Naive B cell (primary cell): ENCODE measurements around the gene TRIM22. TPM values are rescaled to one million over a fixed set of nuclear protein-coding genes. Genes with fewer than 3 reads are reported as not detected.
A peak's percentile ranks its signal among the peaks of the same experiment; 100 is the strongest.
"Not testable (repeated sequence)": the region's sequence is repeated elsewhere in the genome, so short reads cannot be mapped to it uniquely, and the experiment has no call there.

Source experiments
- ATAC-seq, 2 donors: fragments of 150-1000 bp; cut with Tn5 transposase; 2 replicates each; pipeline ENCODE4 v1.10.0; 2021; ENCODE audit warnings: low read depth in 2 of 2, mild to moderate bottlenecking in 2 of 2, moderate library complexity in 2 of 2
- DNase-seq: peaks from one replicate; pipeline ENCODE4 v3.0.0; 2022
- H3K27ac Mint-ChIP-seq, 6 donors: one replicate each; pipeline ENCODE4 v1.8.0; 2020 to 2022; ENCODE audit warnings: mild to moderate bottlenecking in 6 of 6, mixed read lengths in 6 of 6, moderate library complexity in 5 of 6, inconsistent platforms in 2 of 6
- H3K27me3 Mint-ChIP-seq, 3 donors: one replicate each; pipeline ENCODE4 v1.8.0; 2021 to 2022; ENCODE audit warnings: mixed read lengths in 3 of 3, mild to moderate bottlenecking in 1 of 3
- H3K36me3 Mint-ChIP-seq, 2 donors: one replicate each; pipeline ENCODE4 v1.8.0; 2020 to 2022; ENCODE audit warnings: mixed read lengths in 2 of 2, inconsistent platforms in 1 of 2, mild to moderate bottlenecking in 1 of 2
- H3K4me1 Mint-ChIP-seq, 3 donors: one replicate each; pipeline ENCODE4 v1.8.0; 2020 to 2022; ENCODE audit warnings: mixed read lengths in 3 of 3, inconsistent platforms in 1 of 3, mild to moderate bottlenecking in 1 of 3, moderate library complexity in 1 of 3
- H3K4me3 Mint-ChIP-seq, 8 donors: one replicate each; pipeline ENCODE4 v1.8.0; 2020 to 2022; ENCODE audit warnings: mild to moderate bottlenecking in 8 of 8, mixed read lengths in 8 of 8, moderate library complexity in 8 of 8, inconsistent platforms in 2 of 8
- H3K9me3 Mint-ChIP-seq, 7 donors: one replicate each; pipeline ENCODE4 v1.8.0; 2020 to 2022; ENCODE audit warnings: mixed read lengths in 7 of 7, mild to moderate bottlenecking in 5 of 7, inconsistent platforms in 2 of 7, moderate library complexity in 1 of 7
- polyA plus RNA-seq, 6 donors: library from polyadenylated mRNA; unstranded; fragments of 300-500 nt; fragmentation: Illumina TruSeq; gene quantifications; one replicate each; pipeline ENCODE4 v1.2.3, GENCODE V29; 2021; ENCODE audit warnings: low read depth in 6 of 6

The TRIM22 gene, protein sequence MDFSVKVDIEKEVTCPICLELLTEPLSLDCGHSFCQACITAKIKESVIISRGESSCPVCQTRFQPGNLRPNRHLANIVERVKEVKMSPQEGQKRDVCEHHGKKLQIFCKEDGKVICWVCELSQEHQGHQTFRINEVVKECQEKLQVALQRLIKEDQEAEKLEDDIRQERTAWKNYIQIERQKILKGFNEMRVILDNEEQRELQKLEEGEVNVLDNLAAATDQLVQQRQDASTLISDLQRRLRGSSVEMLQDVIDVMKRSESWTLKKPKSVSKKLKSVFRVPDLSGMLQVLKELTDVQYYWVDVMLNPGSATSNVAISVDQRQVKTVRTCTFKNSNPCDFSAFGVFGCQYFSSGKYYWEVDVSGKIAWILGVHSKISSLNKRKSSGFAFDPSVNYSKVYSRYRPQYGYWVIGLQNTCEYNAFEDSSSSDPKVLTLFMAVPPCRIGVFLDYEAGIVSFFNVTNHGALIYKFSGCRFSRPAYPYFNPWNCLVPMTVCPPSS
- polyA plus RNA-seq: 100 to 1,000 TPM; 178 to 300 (median 241) TPM

DNA sequence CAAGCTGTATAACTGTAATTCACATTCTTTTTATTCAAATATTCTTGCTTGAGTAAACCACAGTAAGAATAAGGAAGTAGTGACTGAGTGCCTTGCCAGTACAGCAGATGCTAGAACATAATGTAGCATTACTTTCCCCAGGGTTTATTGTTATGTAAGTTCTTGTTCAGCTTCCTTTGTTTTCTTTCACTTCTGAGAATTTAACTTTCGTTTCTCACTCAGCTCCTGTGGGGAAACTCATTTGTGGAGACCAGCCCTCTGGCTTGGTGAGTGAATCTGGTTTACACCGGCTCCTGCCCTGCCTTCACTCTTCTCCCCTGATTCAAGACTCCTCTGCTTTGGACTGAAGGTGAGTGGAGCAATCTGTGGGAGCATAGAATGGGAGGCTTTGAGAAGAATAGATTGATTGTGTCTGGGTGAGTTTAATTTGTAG lies at the start of gene TRIM22:
Gene TRIM22 (plus strand): TSS at position 240 of the 433 bp plus-strand sequence. CDS start 6,443 bp downstream, outside the sequence.
- H3K27ac Mint-ChIP-seq: peak within 1 kb of the TSS; percentile 95 to 99 (median 96)
- H3K4me3 Mint-ChIP-seq: peak within 1 kb of the TSS; percentile 90 to 100 (median 96)
- H3K36me3 Mint-ChIP-seq: peaks cover 13 to 22% of the 10 kb centered on the region in 2 donors
- H3K4me1 Mint-ChIP-seq: peaks cover 44 to 66% (median 57%) of the 10 kb centered on the region in 3 donors
- H3K27me3 Mint-ChIP-seq: no peaks in the 10 kb centered on the region
- peak; percentile 82 to 86 for ATAC-seq
- H3K9me3 Mint-ChIP-seq: no peaks in the 10 kb centered on the region
- DNase-seq: peak; percentile 83

DNA sequence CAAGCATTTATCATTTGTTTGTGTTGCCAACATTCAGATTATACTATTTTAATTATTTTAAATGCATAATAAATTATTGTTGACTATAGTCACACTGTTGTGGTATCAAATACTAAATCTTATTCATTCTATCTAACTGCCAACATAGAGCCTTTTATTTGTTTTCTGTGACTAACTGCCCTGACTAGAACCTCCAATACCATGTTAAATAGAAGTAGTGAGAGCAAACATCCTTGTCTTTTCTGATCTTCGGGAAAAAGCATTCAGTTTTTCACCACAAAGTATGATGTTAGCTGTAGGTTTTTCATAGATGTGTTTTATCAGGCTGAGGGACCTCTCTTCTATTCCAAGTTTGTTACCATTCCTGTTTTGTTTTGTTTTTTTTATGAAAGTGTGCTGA lies 49.6 kb upstream of the TRIM22 start:
- H3K36me3 Mint-ChIP-seq: peaks cover 42 to 52% of the 10 kb centered on the region in 2 donors

DNA sequence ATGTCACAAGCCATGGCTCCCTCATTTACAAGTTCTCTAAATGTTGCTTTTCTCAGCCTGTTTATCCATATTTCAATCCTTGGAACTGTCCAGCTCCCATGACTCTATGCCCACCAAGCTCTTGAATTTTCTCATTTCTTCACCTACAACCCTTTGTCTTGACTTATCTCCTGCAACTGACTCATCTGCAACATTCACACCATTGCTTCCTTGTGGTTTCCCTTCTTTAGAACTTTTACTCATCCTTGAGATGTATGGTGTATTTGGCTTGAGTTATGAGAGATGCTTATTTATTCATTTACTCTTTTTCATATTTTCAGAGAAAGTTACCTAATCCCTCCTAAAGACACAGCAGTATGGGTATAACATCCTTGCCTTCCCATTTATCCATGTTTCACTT lies 46.0 kb upstream of the TRIM22 start:
- Mint-ChIP-seq H3K27me3 (no peaks in the 10 kb centered on the region), H3K4me3 (no peak overlapping the region), H3K36me3 (peaks cover 32 to 34% of the 10 kb centered on the region in 2 donors), H3K27ac (peak overlapping the region in 1 of 6 donors; percentile 13), H3K4me1 (peaks cover 0 to 4% (median 0%) of the 10 kb centered on the region in 3 donors), H3K9me3 (no peaks in the 10 kb centered on the region)
- ATAC-seq (no peak), DNase-seq (no peak)

More for the DNA sequence above, 49.6 kb upstream of the TRIM22 start:
- ATAC-seq (no peak), DNase-seq (no peak)
- no peak overlapping the region for H3K4me3 Mint-ChIP-seq
- H3K9me3 Mint-ChIP-seq: no peaks in the 10 kb centered on the region
- H3K27ac Mint-ChIP-seq: peak overlapping the region in 1 of 6 donors; percentile 5
- no peaks in the 10 kb centered on the region for H3K27me3 Mint-ChIP-seq
- H3K4me1 Mint-ChIP-seq: peaks cover 0 to 4% (median 0%) of the 10 kb centered on the region in 3 donors

DNA sequence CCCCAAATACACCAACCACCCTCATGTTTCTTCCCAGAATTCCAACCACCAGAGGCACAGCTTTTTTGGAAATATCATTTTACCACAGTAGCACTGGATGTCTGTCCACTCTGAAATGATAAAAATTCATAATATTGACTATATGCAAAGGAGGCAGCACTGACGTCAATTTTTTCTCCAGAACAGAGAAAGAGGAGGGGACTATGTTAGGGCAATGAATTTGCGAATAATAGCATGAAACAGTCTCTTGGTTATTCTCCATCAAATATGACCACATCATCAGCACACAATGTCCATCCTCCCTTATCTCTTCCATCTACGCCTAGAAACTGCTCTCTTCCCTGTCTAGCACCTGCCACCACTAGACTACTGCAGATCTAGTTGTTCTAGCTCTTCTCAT lies 43.5 kb upstream of the TRIM22 start:
- H3K36me3 Mint-ChIP-seq: peaks cover 21 to 26% of the 10 kb centered on the region in 2 donors
- no peak for ATAC-seq
- H3K27ac Mint-ChIP-seq: peak overlapping the region in 2 of 6 donors; percentile 44 to 84
- no peaks in the 10 kb centered on the region for H3K27me3 Mint-ChIP-seq
- H3K9me3 Mint-ChIP-seq: no peaks in the 10 kb centered on the region
- no peak overlapping the region for H3K4me3 Mint-ChIP-seq
- peaks cover 0 to 4% (median 0%) of the 10 kb centered on the region in 3 donors for H3K4me1 Mint-ChIP-seq
- no peak for DNase-seq

DNA sequence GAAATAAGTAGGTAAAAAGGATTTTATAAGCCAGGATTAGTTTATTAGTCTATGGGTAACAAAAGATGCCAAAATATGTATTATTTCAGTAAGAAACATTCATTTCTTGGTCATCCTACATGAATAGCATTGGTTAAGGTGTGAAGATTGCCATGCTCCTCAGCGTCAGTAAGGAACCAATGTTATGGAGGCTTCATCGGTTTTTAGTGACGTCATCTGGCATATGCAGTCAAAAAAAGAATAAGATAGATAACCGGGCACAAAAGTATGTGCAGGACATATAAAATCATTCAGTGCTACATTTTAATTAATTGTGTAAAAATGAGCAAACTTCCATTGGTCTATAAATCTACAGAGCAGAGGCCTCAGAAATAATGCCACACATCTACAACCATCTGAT lies 34.1 kb upstream of the TRIM22 start:
- H3K4me1 Mint-ChIP-seq: no peaks in the 10 kb centered on the region
- no peak for ATAC-seq
- DNase-seq: no peak
- H3K27me3 Mint-ChIP-seq: no peaks in the 10 kb centered on the region
- H3K36me3 Mint-ChIP-seq: peaks cover 15 to 20% of the 10 kb centered on the region in 2 donors
- no peak overlapping the region for H3K4me3 Mint-ChIP-seq
- peaks cover 0 to 6% (median 0%) of the 10 kb centered on the region in 7 donors for H3K9me3 Mint-ChIP-seq
- no peak overlapping the region for H3K27ac Mint-ChIP-seq

DNA sequence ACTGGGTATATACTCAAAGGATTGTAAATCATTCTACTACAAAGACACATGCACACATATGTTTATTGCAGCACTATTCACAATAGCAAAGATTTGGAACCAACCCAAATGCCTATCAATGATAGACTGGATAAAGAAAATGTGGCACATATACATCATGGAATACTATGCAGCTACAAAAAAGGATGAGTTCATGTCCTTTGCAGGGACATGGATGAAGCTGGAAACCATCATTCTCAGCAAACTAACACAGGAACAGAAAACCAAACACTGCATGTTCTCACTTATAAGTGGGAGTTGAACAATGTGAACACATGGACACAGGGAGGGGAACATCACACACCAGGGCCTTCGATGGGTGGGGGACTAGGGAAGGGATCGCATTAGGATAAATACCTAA lies 32.6 kb upstream of the TRIM22 start:
- H3K27me3 Mint-ChIP-seq, H3K4me3 Mint-ChIP-seq, H3K4me1 Mint-ChIP-seq, ATAC-seq, H3K9me3 Mint-ChIP-seq, H3K27ac Mint-ChIP-seq, DNase-seq: not testable (repeated sequence)
- H3K36me3 Mint-ChIP-seq: peaks cover 20% of the 10 kb centered on the region in 2 donors

DNA sequence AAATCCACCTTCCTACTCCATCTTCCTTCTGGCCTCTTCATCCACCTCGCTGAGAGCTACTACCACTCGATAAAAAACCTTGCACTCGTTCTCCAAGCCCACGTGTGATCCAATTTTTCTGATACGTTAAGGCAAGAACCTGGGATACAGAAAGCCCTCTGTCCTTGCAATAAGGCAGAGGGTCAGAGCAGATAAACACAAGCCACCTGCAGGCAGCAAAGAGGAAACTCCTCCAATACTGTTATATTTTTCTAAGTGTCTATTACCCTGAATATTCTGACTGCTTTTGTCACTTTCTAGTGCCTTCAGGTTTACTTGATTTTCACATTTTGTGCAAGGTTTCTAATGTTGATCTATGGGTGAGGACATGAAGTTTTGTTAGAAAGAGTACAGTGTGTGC lies 31.3 kb upstream of the TRIM22 start:
- H3K27ac Mint-ChIP-seq: no peak overlapping the region
- no peaks in the 10 kb centered on the region for H3K4me1 Mint-ChIP-seq
- H3K36me3 Mint-ChIP-seq: peaks cover 14 to 16% of the 10 kb centered on the region in 2 donors
- ATAC-seq: no peak
- H3K9me3 Mint-ChIP-seq: peaks cover 0 to 4% (median 0%) of the 10 kb centered on the region in 7 donors
- no peak for DNase-seq
- no peak overlapping the region for H3K4me3 Mint-ChIP-seq
- H3K27me3 Mint-ChIP-seq: no peaks in the 10 kb centered on the region

DNA sequence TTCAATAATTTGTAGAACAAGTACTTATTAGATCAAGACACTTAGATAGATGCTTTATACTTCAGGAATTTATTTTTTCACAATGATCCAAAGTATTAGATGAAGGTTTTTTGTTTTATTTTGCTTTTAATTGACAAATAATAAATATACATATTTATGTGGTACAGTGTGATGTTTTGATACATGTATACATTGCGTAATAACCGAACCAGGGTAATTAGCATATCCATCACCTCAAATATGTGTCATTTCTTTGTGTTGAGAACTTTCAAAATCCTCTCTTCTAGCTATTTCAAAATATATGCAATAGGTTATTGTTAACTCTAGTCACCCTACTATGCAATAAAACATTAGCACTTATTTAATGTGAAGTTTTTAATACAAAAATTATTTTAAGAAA lies 26.1 kb upstream of the TRIM22 start:
- H3K27ac Mint-ChIP-seq: no peak overlapping the region
- H3K36me3 Mint-ChIP-seq: peaks cover 6 to 19% of the 10 kb centered on the region in 2 donors
- ATAC-seq (no peak), DNase-seq (no peak)
- H3K4me3 Mint-ChIP-seq: no peak overlapping the region
- H3K27me3 Mint-ChIP-seq: no peaks in the 10 kb centered on the region
- no peaks in the 10 kb centered on the region for H3K4me1 Mint-ChIP-seq
- H3K9me3 Mint-ChIP-seq: no peaks in the 10 kb centered on the region

DNA sequence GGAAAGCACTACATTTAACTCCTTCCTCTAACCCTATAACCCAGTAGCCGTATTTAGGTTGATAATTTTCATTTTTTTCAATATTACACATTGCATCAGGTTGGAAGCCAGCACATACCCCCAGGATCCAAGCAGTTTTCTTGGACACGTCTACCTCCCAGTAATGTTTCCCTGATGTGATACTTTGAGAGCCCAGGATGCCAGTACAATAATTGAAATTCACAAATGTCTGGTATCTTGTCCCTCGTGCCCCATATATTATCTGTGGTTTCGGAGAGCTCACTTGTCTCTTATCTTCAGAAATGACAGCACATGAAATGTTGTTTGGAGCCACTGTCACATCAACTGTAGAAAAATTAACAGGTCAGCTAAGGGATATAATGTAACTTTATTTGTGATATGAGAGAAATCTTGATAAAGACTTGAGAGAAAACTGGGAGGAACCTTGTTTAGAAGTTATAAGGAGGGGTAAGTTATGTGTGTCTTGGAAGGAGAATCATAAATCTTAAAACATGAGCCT lies 24.5 kb upstream of the TRIM22 start:
- Mint-ChIP-seq H3K9me3 (no peaks in the 10 kb centered on the region), H3K27ac (peak overlapping the region in 2 of 6 donors; percentile 55 to 92)

DNA sequence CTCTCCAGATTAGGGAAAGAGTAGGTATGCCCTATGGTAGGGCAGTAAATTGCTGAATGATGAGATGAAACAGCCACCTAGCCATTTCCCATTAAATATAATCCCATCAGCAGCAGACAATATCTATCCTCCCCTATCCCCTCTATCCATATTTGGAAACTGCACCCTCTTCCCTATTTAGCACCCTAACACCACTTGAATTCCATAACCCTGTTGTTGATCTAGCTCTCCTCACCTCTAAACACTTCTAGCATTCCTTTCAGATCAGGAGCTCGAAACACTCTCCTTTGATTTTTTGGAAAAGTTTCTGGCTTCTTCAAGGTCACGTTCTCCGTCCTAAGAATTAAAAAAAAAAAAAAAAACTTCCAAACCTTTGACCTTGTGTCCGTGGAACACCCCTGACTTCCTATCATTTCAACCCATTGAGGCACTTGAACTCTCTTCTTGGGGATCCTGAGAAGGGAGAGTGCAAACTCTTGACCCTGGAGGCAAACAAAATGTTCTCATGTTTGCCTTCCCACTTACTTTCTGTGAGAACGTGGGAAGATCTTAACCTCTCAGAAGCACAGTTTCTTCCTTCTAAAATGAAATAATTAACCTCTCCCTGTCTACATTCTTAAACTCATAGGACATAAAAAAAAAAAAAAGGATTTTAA lies 23.7 kb upstream of the TRIM22 start:
- ATAC-seq (no peak), DNase-seq (no peak)
- Mint-ChIP-seq H3K9me3 (no peaks in the 10 kb centered on the region), H3K36me3 (peaks cover 16 to 19% of the 10 kb centered on the region in 2 donors), H3K27me3 (no peaks in the 10 kb centered on the region), H3K4me1 (no peaks in the 10 kb centered on the region), H3K27ac (peak overlapping the region in 2 of 6 donors; percentile 16 to 53), H3K4me3 (no peak overlapping the region)

More for the DNA sequence above, 24.5 kb upstream of the TRIM22 start:
- no peak for DNase-seq
- no peaks in the 10 kb centered on the region for H3K4me1 Mint-ChIP-seq
- H3K27me3 Mint-ChIP-seq: no peaks in the 10 kb centered on the region
- peaks cover 9 to 19% of the 10 kb centered on the region in 2 donors for H3K36me3 Mint-ChIP-seq
- no peak for ATAC-seq
- no peak overlapping the region for H3K4me3 Mint-ChIP-seq

DNA sequence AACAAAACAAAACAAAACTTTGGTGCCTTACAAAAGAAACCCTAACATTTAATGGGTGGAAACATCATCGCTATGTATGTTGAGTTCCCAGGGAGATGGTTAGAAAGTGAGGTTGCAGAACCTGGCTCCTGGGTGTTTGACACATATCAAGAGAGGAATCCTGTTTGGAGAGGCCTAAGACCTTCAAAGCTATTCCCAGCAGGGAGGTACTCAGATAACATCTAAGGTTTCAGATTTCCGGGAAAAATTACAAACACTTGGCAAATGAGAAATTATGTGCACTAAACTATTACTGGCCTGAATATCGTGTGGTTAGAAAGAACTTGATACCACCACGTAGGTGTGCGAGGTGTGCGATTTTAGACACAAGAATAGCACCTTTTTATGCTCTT lies 23.2 kb upstream of the TRIM22 start:
- Mint-ChIP-seq H3K4me3 (no peak overlapping the region), H3K27me3 (no peaks in the 10 kb centered on the region), H3K27ac (no peak overlapping the region), H3K4me1 (no peaks in the 10 kb centered on the region), H3K36me3 (peaks cover 12 to 19% of the 10 kb centered on the region in 2 donors), H3K9me3 (no peaks in the 10 kb centered on the region)
- ATAC-seq: no peak
- DNase-seq: no peak

DNA sequence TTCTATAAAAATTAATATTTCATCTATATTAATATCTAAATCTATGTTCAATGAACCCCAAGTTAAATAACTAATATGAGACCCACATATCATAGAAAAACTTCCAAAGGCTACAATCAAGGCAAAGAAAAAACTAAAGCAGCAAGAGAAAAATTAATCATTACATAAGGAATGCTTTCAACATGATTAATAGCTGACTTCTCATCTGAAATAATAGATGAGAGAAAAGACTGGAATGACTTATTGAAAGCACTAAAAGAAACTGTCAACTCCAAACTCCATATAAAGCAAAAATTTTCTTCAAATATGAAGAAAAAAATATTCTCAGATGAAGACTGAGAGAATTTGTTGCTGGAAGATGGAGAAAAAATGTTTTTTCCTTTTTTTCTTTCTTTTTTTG lies 17.8 kb upstream of the TRIM22 start:
- Mint-ChIP-seq H3K4me3 (no peak overlapping the region), H3K36me3 (peaks cover 0 to 17% of the 10 kb centered on the region in 2 donors), H3K27me3 (no peaks in the 10 kb centered on the region), H3K4me1 (peaks cover 0 to 13% (median 9%) of the 10 kb centered on the region in 3 donors), H3K9me3 (no peaks in the 10 kb centered on the region), H3K27ac (no peak overlapping the region)
- DNase-seq (no peak), ATAC-seq (no peak)

DNA sequence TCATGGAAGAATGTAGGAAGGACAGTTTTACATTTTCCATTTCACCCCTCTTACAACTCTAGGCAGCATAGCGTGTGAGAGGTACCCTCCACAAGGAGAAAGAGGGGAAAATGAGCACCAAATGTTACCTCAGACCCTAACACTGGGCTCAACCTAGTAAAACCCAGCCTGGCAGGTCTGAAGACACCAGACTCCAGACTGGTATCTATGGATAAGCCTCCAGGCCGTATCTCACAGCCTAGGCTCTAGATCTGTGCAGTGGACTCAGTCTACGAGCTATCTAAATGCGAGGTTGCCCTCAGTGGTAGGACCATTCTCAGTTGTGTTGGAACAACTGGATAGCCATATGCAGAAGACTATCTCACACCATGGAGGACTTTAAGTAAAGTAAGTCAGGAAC lies 15.2 kb upstream of the TRIM22 start:
- DNase-seq: no peak
- Mint-ChIP-seq H3K4me1 (peaks cover 0 to 13% (median 11%) of the 10 kb centered on the region in 3 donors), H3K4me3 (no peak overlapping the region), H3K9me3 (peaks cover 0 to 2% (median 0%) of the 10 kb centered on the region in 7 donors), H3K27me3 (no peaks in the 10 kb centered on the region), H3K27ac (peak overlapping the region in 2 of 6 donors; percentile 45 to 77), H3K36me3 (peaks cover 16 to 31% of the 10 kb centered on the region in 2 donors)
- ATAC-seq: no peak
